Upper lobe of right lung (tissue), 1 donor: ENCODE measurements around the gene ZNF260. TPM values are rescaled to one million over a fixed set of nuclear protein-coding genes. Genes with fewer than 3 reads are reported as not detected.

Experiments used
- ATAC-seq: fragments of 200-7000 bp; cut with Tn5 transposase; one replicate; pipeline ENCODE4 v1.9.1; 2020; ENCODE audit warnings: mild to moderate bottlenecking, moderate library complexity
- DNase-seq: peaks from one replicate; pipeline ENCODE4 v3.0.0-alpha.2; 2020
- H3K27ac ChIP-seq: fragments of 200-600 bp; one replicate; pipeline ENCODE4 v1.8.0; 2022
- H3K27me3 ChIP-seq: fragments of 200-600 bp; one replicate; pipeline ENCODE4 v1.8.0; 2022; ENCODE audit warnings: mild to moderate bottlenecking
- H3K36me3 ChIP-seq: fragments of 200-600 bp; one replicate; pipeline ENCODE4 v1.8.0; 2022
- H3K4me1 ChIP-seq: fragments of 200-600 bp; one replicate; pipeline ENCODE4 v1.8.0; 2022
- H3K4me3 ChIP-seq: fragments of 200-600 bp; one replicate; pipeline ENCODE4 v1.8.0; 2022; ENCODE audit warnings: mild to moderate bottlenecking
- H3K9me3 ChIP-seq: fragments of 200-600 bp; one replicate; pipeline ENCODE4 v1.8.0; 2022
- CTCF ChIP-seq: fragments of 200-600 bp; IDR thresholded peaks from one replicate; pipeline ENCODE4 v1.8.0; 2022; ENCODE audit warnings: antibody characterized with exemption
- intact Hi-C: fragments of 100-400 bp; cut with DNase I; formaldehyde crosslinking; loops from one replicate; pipeline ENCODE4 v1.11.0; 2022
- total RNA-seq: library from RNA; stranded (reverse); fragmentation: NEBNext Ultra II Directional; extraction: Animal tissue kit (Norgen Biotek cat#: 25700); gene quantifications from one replicate; pipeline ENCODE4 v1.2.1, GENCODE V29; 2021
- donor health status: DM: no; HTN: yes; CAD: no; lungs with severe emphysema.

Gene ZNF260
- total RNA-seq, 1 donor from 2014 or later: 10.5 TPM

- peak overlapping the region; percentile 97 for H3K27ac ChIP-seq
- no peak for ATAC-seq
- H3K36me3 ChIP-seq: no peaks in the 10 kb centered on the region
- intact Hi-C loops: no loop called here
- no peaks in the 10 kb centered on the region for H3K27me3 ChIP-seq
- H3K9me3 ChIP-seq: no peaks in the 10 kb centered on the region
- peak overlapping the region; percentile 75 for H3K4me3 ChIP-seq
- no peak for TF ChIP-seq CTCF
- H3K4me1 ChIP-seq: peaks cover 10% of the 10 kb centered on the region
- no peak for DNase-seq
Observed at GRCh38 chr19:36488846-36489117, 39.3 kb downstream of the ZNF260 start.

GRCh38 chr19:36488118-36488845 lies 39.8 kb downstream of the ZNF260 start:
- Histone ChIP-seq H3K4me3 (peak overlapping the region; percentile 75), H3K27ac (peak overlapping the region; percentile 97), H3K4me1 (peaks cover 10% of the 10 kb centered on the region), H3K27me3 (no peaks in the 10 kb centered on the region), H3K36me3 (no peaks in the 10 kb centered on the region), H3K9me3 (no peaks in the 10 kb centered on the region)
- ATAC-seq (no peak), DNase-seq (no peak)
- no peak for TF ChIP-seq CTCF
- intact Hi-C loops: no loop called here

DNA sequence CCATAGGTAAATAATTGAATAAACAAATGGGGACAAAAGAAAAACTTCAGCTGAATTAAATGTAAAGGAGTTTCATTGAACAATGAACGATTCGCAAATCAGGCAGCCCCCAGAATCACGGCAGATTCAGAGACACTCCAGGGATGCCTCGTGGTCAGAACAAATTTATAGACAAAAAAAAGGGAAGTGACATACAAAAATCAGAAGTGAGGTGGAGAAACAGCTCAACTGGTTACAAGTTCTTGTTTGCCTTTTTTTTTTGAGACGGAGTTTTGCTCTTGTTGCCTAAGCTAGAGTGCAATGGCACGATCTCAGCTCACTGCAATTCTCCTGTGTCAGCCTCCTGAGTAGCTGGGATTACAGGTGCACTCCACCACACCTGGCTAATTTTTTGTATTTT lies 44.4 kb downstream of the ZNF260 start:
- DNase-seq (no peak), ATAC-seq (no peak)
- no peak for TF ChIP-seq CTCF
- Histone ChIP-seq H3K36me3 (no peaks in the 10 kb centered on the region), H3K4me1 (peaks cover 9% of the 10 kb centered on the region), H3K27ac (no peak overlapping the region), H3K4me3 (no peak overlapping the region), H3K9me3 (no peaks in the 10 kb centered on the region), H3K27me3 (no peaks in the 10 kb centered on the region)
- intact Hi-C loops: no loop called here

GRCh38 chr19:36482876-36483275 lies 45.2 kb downstream of the ZNF260 start:
- no peak overlapping the region for H3K4me3 ChIP-seq
- no peak for TF ChIP-seq CTCF
- intact Hi-C loops: no loop called here

More at GRCh38 chr19:36482876-36483275, 45.2 kb downstream of the ZNF260 start:
- ATAC-seq: no peak
- no peak for DNase-seq
- Histone ChIP-seq H3K4me1 (peaks cover 2% of the 10 kb centered on the region), H3K27ac (no peak overlapping the region), H3K9me3 (no peaks in the 10 kb centered on the region), H3K27me3 (no peaks in the 10 kb centered on the region), H3K36me3 (no peaks in the 10 kb centered on the region)

Other genes with a start within 250 kb of the ZNF260 start
- gene ZFP14, start 149.1 kb downstream of the ZNF260 start, total RNA-seq: 6.9 TPM
- gene ZFP82, start 109.6 kb downstream of the ZNF260 start, total RNA-seq: 5.4 TPM
- 12.0 TPM for gene ZNF566, start 38.7 kb downstream of the ZNF260 start, total RNA-seq
- 8.4 TPM for gene ZNF529, start 45.0 kb upstream of the ZNF260 start, total RNA-seq
- gene ZNF382, start 77.0 kb upstream of the ZNF260 start, total RNA-seq: 4.9 TPM
- gene ZNF461, start 138.6 kb upstream of the ZNF260 start, total RNA-seq: 7.1 TPM
- gene ZNF567, start 159.3 kb upstream of the ZNF260 start, total RNA-seq: 7.7 TPM
- gene ZNF850, start 244.5 kb upstream of the ZNF260 start, total RNA-seq: 2.8 TPM